ENCODE measurements around the gene PSMD6.

Gene PSMD6

GRCh38 chr3:63974451-63974850 is 48.8 kb downstream of the PSMD6 start:
- TF ChIP-seq POLR2AphosphoS5 (IDR thresholded peaks at IDR 0.05; ENCODE audit: low read depth) (no peak), REST (IDR thresholded peaks at IDR 0.05; ENCODE audit: insufficient replicate concordance, low read depth) (no peak)
- TF ChIP-seq, protein P1, sequence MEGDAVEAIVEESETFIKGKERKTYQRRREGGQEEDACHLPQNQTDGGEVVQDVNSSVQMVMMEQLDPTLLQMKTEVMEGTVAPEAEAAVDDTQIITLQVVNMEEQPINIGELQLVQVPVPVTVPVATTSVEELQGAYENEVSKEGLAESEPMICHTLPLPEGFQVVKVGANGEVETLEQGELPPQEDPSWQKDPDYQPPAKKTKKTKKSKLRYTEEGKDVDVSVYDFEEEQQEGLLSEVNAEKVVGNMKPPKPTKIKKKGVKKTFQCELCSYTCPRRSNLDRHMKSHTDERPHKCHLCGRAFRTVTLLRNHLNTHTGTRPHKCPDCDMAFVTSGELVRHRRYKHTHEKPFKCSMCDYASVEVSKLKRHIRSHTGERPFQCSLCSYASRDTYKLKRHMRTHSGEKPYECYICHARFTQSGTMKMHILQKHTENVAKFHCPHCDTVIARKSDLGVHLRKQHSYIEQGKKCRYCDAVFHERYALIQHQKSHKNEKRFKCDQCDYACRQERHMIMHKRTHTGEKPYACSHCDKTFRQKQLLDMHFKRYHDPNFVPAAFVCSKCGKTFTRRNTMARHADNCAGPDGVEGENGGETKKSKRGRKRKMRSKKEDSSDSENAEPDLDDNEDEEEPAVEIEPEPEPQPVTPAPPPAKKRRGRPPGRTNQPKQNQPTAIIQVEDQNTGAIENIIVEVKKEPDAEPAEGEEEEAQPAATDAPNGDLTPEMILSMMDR (IDR thresholded peaks at IDR 0.05; ENCODE audit: insufficient read depth, low read length), result no peak
- H3K4me3 ChIP-seq (replicated peaks; ENCODE audit: insufficient read depth, low read length), result no peak overlapping the region
- DNase-seq (ENCODE audit: low read depth in 1 of 2, low spot score in 1 of 2), result peak in 1 of 2 experiments; percentile 38
- H3K27me3 ChIP-seq (ENCODE audit: insufficient read depth, poor library complexity, severe bottlenecking), result no peaks in the 10 kb centered on the region
- no peak overlapping the region for H3K27ac ChIP-seq (replicated peaks)

- Histone ChIP-seq H3K27ac (replicated peaks) (no peak overlapping the region), H3K4me3 (replicated peaks; ENCODE audit: insufficient read depth, low read length) (no peak overlapping the region), H3K27me3 (ENCODE audit: insufficient read depth, poor library complexity, severe bottlenecking) (no peaks in the 10 kb centered on the region)
- TF ChIP-seq GABPA (IDR thresholded peaks at IDR 0.05; ENCODE audit: low read depth), result no peak
- TF ChIP-seq REST (IDR thresholded peaks at IDR 0.05; ENCODE audit: insufficient replicate concordance, low read depth), result no peak
- TF ChIP-seq SPI1 (IDR thresholded peaks at IDR 0.05; ENCODE audit: borderline replicate concordance, low read depth), result no peak
- no peak for TF ChIP-seq POLR2AphosphoS5 (IDR thresholded peaks at IDR 0.05; ENCODE audit: low read depth)
- TF ChIP-seq, protein P1 (IDR thresholded peaks at IDR 0.05; ENCODE audit: insufficient read depth, low read length), result no peak
- no peak for DNase-seq (ENCODE audit: low read depth in 1 of 2, low spot score in 1 of 2)
These were observed 49.9 kb downstream of the PSMD6 start for GRCh38 chr3:63973406-63973805.

- no peak overlapping the region for H3K27ac ChIP-seq (replicated peaks)
- TF ChIP-seq REST (IDR thresholded peaks at IDR 0.05; ENCODE audit: insufficient replicate concordance, low read depth), result no peak
- H3K4me3 ChIP-seq (replicated peaks; ENCODE audit: insufficient read depth, low read length), result no peak overlapping the region
- no peak for DNase-seq (ENCODE audit: low read depth in 1 of 2, low spot score in 1 of 2)
- no peaks in the 10 kb centered on the region for H3K27me3 ChIP-seq (ENCODE audit: insufficient read depth, poor library complexity, severe bottlenecking)
These were observed 50.3 kb downstream of the PSMD6 start for GRCh38 chr3:63972987-63973386.

GRCh38 chr3:63972196-63972595 is 51.1 kb downstream of the PSMD6 start:
- no peak for DNase-seq (ENCODE audit: low read depth in 1 of 2, low spot score in 1 of 2)
- H3K27ac ChIP-seq (replicated peaks), result no peak overlapping the region
- no peaks in the 10 kb centered on the region for H3K27me3 ChIP-seq (ENCODE audit: insufficient read depth, poor library complexity, severe bottlenecking)
- no peak overlapping the region for H3K4me3 ChIP-seq (replicated peaks; ENCODE audit: insufficient read depth, low read length)
- TF ChIP-seq REST (IDR thresholded peaks at IDR 0.05; ENCODE audit: insufficient replicate concordance, low read depth) (no peak), POLR2AphosphoS5 (IDR thresholded peaks at IDR 0.05; ENCODE audit: low read depth) (no peak)
